ENCODE data around the gene RLN3. TPM values are rescaled to one million over a fixed set of nuclear protein-coding genes. Genes with fewer than 3 reads are reported as not detected.
"Not testable (repeated sequence)": the region's sequence is repeated elsewhere in the genome, so short reads cannot be mapped to it uniquely, and the experiment has no call there.

RLN3 gene
- total RNA-seq, 4 donors from 2014 or later: not detected

DNA sequence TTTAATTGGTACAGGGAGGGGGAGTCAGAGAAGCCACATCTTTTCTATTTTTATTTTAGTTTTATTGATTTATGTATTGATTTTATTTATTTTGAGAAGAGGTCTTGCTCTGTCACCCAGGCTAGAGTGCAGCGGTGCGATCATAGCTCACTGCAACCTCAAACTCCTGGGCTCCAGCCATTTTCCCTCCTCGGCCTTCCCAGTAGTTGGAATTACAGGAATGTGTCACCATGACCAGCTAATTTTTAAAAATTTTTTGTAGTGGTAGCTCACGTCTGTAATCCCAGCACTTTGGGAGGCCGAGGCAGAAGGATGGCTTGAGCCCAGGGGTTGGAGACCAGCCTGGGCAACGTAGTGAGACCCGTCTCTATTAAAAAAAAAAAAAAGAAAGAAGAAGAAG is 7.8 kb downstream of the RLN3 start:
- DNase-seq (ENCODE audit: low spot score): no peak
- ATAC-seq (ENCODE audit: low FRiP score): no peak
- TF ChIP-seq, protein P1, sequence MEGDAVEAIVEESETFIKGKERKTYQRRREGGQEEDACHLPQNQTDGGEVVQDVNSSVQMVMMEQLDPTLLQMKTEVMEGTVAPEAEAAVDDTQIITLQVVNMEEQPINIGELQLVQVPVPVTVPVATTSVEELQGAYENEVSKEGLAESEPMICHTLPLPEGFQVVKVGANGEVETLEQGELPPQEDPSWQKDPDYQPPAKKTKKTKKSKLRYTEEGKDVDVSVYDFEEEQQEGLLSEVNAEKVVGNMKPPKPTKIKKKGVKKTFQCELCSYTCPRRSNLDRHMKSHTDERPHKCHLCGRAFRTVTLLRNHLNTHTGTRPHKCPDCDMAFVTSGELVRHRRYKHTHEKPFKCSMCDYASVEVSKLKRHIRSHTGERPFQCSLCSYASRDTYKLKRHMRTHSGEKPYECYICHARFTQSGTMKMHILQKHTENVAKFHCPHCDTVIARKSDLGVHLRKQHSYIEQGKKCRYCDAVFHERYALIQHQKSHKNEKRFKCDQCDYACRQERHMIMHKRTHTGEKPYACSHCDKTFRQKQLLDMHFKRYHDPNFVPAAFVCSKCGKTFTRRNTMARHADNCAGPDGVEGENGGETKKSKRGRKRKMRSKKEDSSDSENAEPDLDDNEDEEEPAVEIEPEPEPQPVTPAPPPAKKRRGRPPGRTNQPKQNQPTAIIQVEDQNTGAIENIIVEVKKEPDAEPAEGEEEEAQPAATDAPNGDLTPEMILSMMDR (IDR thresholded peaks at IDR 0.05): no peak

DNA sequence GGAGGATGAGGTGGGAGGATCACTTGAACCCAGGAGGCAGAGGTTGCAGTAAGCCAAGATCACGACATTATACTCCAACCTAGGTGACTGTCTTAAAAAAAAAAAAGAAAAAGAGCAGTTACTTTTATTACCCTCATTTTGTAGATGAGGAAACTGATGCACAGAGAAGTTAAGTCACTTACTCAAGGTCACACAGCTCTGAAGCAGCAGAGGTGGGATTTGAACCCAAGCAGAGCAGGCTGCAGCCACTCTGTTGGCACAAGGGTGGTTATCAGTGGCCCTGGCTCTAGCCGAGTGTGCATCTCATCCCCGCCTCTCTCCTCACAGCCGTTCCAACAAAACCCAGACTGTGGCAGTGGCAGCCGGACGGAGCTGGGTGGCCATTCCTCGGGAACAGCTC is 11.2 kb downstream of the RLN3 start:
- TF ChIP-seq, protein P1 (IDR thresholded peaks at IDR 0.05): no peak
- DNase-seq (ENCODE audit: low spot score) (no peak), ATAC-seq (ENCODE audit: low FRiP score) (no peak)

DNA sequence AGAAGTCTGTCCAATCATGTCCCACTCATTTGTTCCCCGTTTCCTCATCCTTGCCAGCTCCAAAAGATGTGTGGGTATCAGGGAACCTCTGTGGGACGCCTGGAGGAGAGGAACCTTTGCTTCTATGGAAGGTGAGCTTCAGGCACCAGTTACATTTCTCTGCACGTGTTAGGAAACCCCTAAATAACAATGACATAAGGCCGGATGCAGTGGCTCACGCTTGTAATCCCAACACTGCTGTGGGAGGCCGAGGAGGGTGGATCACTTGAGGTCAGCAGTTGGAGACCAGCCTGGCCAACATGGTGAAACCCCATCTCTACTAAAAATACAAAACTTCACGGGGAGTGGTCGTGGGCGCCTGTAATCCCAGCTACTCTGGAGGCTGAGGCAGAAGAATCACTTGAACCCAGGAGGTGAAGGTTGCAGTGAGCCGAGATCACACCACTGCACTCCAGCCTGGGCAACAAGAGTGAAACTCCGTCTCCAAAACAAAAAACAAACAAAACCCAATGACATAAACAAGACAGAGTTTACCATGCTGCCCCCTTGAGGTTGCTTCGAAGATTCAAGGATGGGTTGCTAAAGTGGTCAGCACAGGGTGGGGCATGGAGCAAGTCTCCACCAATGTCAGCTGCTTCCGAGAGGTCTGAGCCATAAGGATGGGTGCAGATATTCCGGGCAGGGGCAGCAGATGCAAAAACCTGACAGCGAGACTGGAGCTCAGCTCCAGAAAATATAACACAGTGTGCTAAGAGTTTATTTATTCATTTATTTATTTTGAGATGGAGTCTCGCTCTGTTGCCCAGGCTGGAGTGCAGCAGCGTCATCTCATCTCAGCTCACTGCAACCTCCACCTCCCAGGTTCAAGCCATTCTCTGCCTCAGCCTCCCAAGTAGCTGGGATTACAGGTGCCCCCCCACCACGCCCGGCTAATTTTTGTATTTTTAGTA is 15.0 kb downstream of the RLN3 start:
- ATAC-seq (ENCODE audit: low FRiP score): peak; percentile 75

DNA sequence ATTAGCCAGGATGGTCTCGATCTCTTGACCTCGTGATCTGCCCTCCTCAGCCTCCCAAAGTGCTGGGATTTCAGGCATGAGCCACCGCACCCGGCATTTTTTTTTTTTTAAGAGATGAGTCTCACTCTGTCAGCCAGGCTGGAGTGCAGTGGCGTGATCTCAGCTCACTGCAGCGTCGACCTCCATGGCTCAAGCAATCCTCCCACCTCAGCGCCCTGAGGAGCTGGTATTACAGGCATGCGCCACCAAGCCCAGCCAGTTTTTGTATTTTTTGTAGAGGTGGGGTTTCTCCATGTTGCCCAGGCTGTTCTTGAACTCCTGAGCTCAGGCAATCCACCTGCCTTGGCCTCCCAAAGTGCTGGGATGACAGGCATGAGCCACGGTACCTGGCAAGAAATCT is 19.9 kb downstream of the RLN3 start:
- not testable (repeated sequence) for DNase-seq (ENCODE audit: low spot score); ATAC-seq (ENCODE audit: low FRiP score)

More for the DNA sequence above, 15.0 kb downstream of the RLN3 start:
- DNase-seq (ENCODE audit: low spot score): not testable (repeated sequence)
- TF ChIP-seq, protein P1 (IDR thresholded peaks at IDR 0.05): peak in 1 of 3 donors; percentile 38

DNA sequence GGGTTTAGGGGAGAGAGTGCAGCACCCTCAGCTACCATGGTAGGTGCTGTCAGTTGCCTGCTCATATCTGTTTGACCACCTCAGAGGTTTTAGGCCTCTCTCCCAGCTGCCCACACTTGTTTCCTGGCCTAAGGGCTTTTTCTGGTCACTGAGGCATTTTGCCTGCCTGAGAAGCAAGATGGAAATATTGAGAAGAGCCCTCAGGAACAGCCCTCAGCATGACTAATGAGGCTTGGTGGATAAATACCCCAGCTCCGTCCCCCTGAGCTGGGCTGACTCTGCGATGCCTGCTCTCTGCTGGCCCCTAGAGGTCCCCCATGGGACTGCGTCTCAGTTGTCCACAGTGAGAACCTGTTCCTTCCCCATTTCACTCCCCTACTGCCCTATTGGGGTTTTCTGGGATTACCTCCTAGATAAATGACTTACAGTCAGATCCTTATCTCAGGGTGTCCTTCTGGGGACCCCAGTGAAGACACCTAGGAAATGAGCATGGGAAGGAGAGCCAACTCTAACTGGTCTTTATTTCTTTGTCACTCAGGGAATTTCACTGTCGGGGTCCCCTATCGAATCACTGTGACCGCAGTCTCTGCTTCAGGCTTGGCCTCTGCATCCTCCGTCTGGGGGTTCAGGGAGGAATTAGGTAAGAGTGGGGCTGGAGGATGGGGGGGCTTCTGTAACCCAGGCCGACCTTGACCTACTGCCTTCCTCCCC is 20.6 kb downstream of the RLN3 start:
- DNase-seq (ENCODE audit: low spot score): peak; percentile 45
- TF ChIP-seq, protein P1 (IDR thresholded peaks at IDR 0.05): no peak
- no peak for ATAC-seq (ENCODE audit: low FRiP score)

DNA sequence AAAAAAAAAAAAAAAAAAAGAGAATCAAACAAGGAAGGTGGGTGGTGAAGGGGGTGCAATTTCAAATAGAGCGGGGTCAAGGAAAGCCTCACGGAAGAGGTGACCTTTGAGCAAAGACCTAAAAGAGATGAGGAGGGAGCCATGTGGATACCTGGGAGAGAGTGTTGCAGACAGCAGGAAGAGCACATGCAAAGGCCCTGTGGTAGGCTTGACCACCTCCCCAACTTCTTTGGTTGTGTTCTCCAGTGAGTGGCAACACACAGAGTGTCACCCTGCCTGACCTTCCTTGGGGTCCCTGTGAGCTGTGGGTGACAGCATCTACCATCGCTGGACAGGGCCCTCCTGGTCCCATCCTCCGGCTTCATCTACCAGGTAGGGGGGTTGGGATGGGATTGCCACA is 22.6 kb downstream of the RLN3 start:
- TF ChIP-seq, protein P1 (IDR thresholded peaks at IDR 0.05): no peak
- DNase-seq (ENCODE audit: low spot score) (no peak), ATAC-seq (ENCODE audit: low FRiP score) (no peak)

DNA sequence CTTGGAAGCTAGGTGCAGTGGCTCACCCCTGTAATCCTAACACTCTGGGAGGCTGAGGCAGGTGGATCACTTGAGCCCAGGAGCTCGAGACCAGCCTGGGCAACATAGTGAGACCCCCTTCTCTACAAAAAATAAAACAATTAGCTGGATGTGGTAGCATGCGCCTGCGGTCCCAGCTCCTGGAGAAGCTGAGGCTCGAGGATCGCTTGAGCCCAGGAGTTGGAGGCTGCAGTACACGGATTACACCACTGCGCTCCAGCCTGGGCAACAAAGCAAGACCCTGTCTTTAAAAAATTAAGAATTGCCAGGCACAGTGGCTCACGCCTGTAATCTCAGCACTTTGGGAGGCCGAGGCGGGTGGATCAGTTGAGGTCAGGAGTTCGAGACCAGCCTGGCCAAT is 23.0 kb downstream of the RLN3 start:
- DNase-seq (ENCODE audit: low spot score); ATAC-seq (ENCODE audit: low FRiP score): not testable (repeated sequence)

DNA sequence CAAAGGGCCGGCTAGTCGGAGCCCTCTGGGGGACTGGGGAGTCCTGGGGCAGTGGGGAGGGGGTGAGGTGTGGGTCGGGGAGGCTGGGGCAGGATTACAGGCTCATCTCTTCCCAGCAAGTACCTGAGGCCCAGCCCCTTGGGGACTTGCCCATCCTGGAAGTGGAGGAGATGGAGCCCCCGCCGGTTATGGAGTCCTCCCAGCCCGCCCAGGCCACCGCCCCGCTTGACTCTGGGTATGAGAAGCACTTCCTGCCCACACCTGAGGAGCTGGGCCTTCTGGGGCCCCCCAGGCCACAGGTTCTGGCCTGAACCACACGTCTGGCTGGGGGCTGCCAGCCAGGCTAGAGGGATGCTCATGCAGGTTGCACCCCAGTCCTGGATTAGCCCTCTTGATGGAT is 24.0 kb downstream of the RLN3 start:
- TF ChIP-seq, protein P1 (IDR thresholded peaks at IDR 0.05): no peak
- DNase-seq (ENCODE audit: low spot score): no peak
- ATAC-seq (ENCODE audit: low FRiP score): no peak

All from omental fat pad (tissue), 4 donors.